SK-N-SH (cell line): ENCODE measurements around the gene HEPHL1. TPM values are rescaled to one million over a fixed set of nuclear protein-coding genes. Genes with fewer than 3 reads are reported as not detected.

Experiments
- CTCF ChIA-PET: fragments of 300-600, 350-600 bp; formaldehyde crosslinking; extraction: SDS; loops from one replicate; lab custom pipeline; 2021; lab: Yijun Ruan, JAX
- POLR2A ChIA-PET: fragments of 350-600 bp; sonication (Branson Sonifier 250); formaldehyde crosslinking; extraction: SDS; loops from one replicate; lab custom pipeline; 2020; ENCODE audit warnings: antibody characterized with exemption, inconsistent platforms; lab: Yijun Ruan, JAX
- DNase-seq: peaks from one replicate; pipeline ENCODE4 v3.0.0; 2012
- H2AFZ ChIP-seq: fragments of 200-600 bp; sonication (generic); 2 replicates; pipeline ENCODE4 v1.8.1; 2016; ENCODE audit warnings: antibody characterized with exemption, mild to moderate bottlenecking, low read depth
- H3F3A ChIP-seq: fragments of 200-600 bp; sonication (generic); replicated peaks from 2 replicates; pipeline ENCODE3; 2016; ENCODE audit warnings: antibody characterized with exemption, mild to moderate bottlenecking; ENCODE audit not compliant: insufficient read depth
- H3K27ac ChIP-seq, 2 experiments: fragments of 200-500 bp in 1 of 2; fragments of 200-600 bp in 1 of 2; sonication (Bioruptor generic) in 1 of 2; sonication (generic), shearing (Covaris generic) in 1 of 2; 2 replicates each; pipeline versions ENCODE4 v1.5.1 to v1.6.1; 2014 to 2016; ENCODE audit warnings: low read depth in 2 of 2, inconsistent platforms in 1 of 2, low read length in 1 of 2, mild to moderate bottlenecking in 1 of 2, mixed read lengths in 1 of 2
- H3K27me3 ChIP-seq: fragments of 200-600 bp; sonication (generic), shearing (Covaris generic); 2 replicates; pipeline ENCODE4 v1.6.1; 2016; ENCODE audit warnings: mixed run types; ENCODE audit not compliant: insufficient read depth
- H3K36me3 ChIP-seq, 2 experiments: fragments of 200-500 bp in 1 of 2; fragments of 200-600 bp in 1 of 2; sonication (Bioruptor generic) in 1 of 2; sonication (generic) in 1 of 2; replicated peaks in 1 of 2; 2 replicates each; pipeline versions ENCODE3 to v1.5.1; 2014 to 2016; ENCODE audit warnings: low read length in 1 of 2, mild to moderate bottlenecking in 1 of 2; ENCODE audit not compliant: insufficient read depth in 2 of 2, control insufficient read depth in 1 of 2
- H3K4me1 ChIP-seq, 2 experiments: fragments of 200-500 bp in 1 of 2; fragments of 200-600 bp in 1 of 2; sonication (Bioruptor generic) in 1 of 2; sonication (generic), shearing (Covaris generic) in 1 of 2; 2 replicates each; pipeline versions ENCODE4 v1.5.1 to v1.6.1; 2014 to 2016; ENCODE audit warnings: low read depth in 1 of 2, low read length in 1 of 2, mixed run types in 1 of 2; ENCODE audit not compliant: insufficient read depth in 2 of 2, control insufficient read depth in 1 of 2
- H3K4me2 ChIP-seq: fragments of 200-600 bp; sonication (generic), shearing (Covaris generic); 2 replicates; pipeline ENCODE4 v1.6.1; 2017; ENCODE audit warnings: mixed run types
- H3K4me3 ChIP-seq, 2 experiments: fragments of 200-500 bp in 1 of 2; fragments of 200-600 bp in 1 of 2; sonication (Bioruptor generic) in 1 of 2; sonication (generic), shearing (Covaris generic) in 1 of 2; 2 replicates each; pipeline versions ENCODE4 v1.5.1 to v1.8.1; 2014 to 2016; ENCODE audit warnings: low read depth in 2 of 2, inconsistent platforms in 1 of 2, low read length in 1 of 2, mild to moderate bottlenecking in 1 of 2, mixed read lengths in 1 of 2, moderate library complexity in 1 of 2
- H3K79me2 ChIP-seq: fragments of 200-600 bp; sonication (generic); 2 replicates; pipeline ENCODE4 v1.8.1; 2017; ENCODE audit warnings: mild to moderate bottlenecking; ENCODE audit not compliant: insufficient read depth
- H3K9ac ChIP-seq: fragments of 200-600 bp; sonication (generic); 2 replicates; pipeline ENCODE4 v1.6.1; 2017; ENCODE audit warnings: mixed run types
- H3K9me2 ChIP-seq: fragments of 200-600 bp; sonication (generic); 2 replicates; pipeline ENCODE4 v1.6.1; 2017; ENCODE audit warnings: mixed run types
- H3K9me3 ChIP-seq: fragments of 200-600 bp; sonication (generic); 2 replicates; pipeline ENCODE4 v1.6.1; 2017; ENCODE audit warnings: mixed run types, mild to moderate bottlenecking, moderate library complexity
- H4K20me1 ChIP-seq: fragments of 200-600 bp; sonication (generic); 2 replicates; pipeline ENCODE4 v1.6.1; 2017; ENCODE audit warnings: mild to moderate bottlenecking, mixed run types; ENCODE audit not compliant: insufficient read depth
- CHD2 ChIP-seq: fragments of 150-350 bp; IDR thresholded peaks from 2 replicates; pipeline ENCODE4 v1.6.1; 2018; ENCODE audit warnings: low read length; ENCODE audit not compliant: partially characterized antibody
- CTCF ChIP-seq: fragments of 200-600 bp; sonication (generic); IDR thresholded peaks from 2 replicates; pipeline ENCODE4 v1.6.1; 2017; ENCODE audit warnings: antibody characterized with exemption, mild to moderate bottlenecking, moderate library complexity
- ELF1 ChIP-seq: IDR thresholded peaks from 2 replicates; pipeline ENCODE4 v1.4.0; 2012
- EZH2phosphoT487 ChIP-seq: fragments of 200-600 bp; sonication (generic); IDR thresholded peaks from 2 replicates; pipeline ENCODE4 v1.6.1; 2017; ENCODE audit warnings: low read depth, mixed run types, mild to moderate bottlenecking, antibody characterized with exemption, moderate library complexity, borderline replicate concordance
- FOXJ3 ChIP-seq: sonication (generic); formaldehyde crosslinking; IDR thresholded peaks from 2 replicates; pipeline ENCODE4 v1.5.1; 2020; ENCODE audit warnings: mild to moderate bottlenecking, missing genetic modification reagents
- JUND ChIP-seq: IDR thresholded peaks from 2 replicates; pipeline ENCODE4 v1.4.0; 2012
- MEF2A ChIP-seq: IDR thresholded peaks from 2 replicates; pipeline ENCODE4 v1.4.0; 2012; ENCODE audit warnings: low read depth, borderline replicate concordance
- NFIC ChIP-seq: IDR thresholded peaks from 2 replicates; pipeline ENCODE4 v1.4.0; 2012; ENCODE audit warnings: borderline replicate concordance
- POLR2AphosphoS5 ChIP-seq: IDR thresholded peaks from 2 replicates; pipeline ENCODE4 v1.6.1; 2012; ENCODE audit warnings: low read depth, low read length
- RAD21 ChIP-seq: IDR thresholded peaks from 2 replicates; pipeline ENCODE4 v1.6.1; 2012; ENCODE audit warnings: mild to moderate bottlenecking, low read length
- RCOR1 ChIP-seq: fragments of 150-350 bp; IDR thresholded peaks from 2 replicates; pipeline ENCODE4 v1.6.1; 2017; ENCODE audit warnings: antibody characterized with exemption, low read length
- RFX5 ChIP-seq: IDR thresholded peaks from 2 replicates; pipeline ENCODE4 v1.6.1; 2012; ENCODE audit warnings: mild to moderate bottlenecking, improper control_type of control experiment, low read length
- SMC3 ChIP-seq: IDR thresholded peaks from 2 replicates; pipeline ENCODE4 v1.6.1; 2012; ENCODE audit warnings: low read depth, low read length, improper control_type of control experiment
- TCF12 ChIP-seq: IDR thresholded peaks from 2 replicates; pipeline ENCODE4 v1.4.0; 2012
- TEAD4 ChIP-seq: IDR thresholded peaks from 2 replicates; pipeline ENCODE4 v1.4.0; 2012; ENCODE audit warnings: mild to moderate bottlenecking, borderline replicate concordance; ENCODE audit not compliant: insufficient read depth
- USF1 ChIP-seq: IDR thresholded peaks from 2 replicates; pipeline ENCODE4 v1.4.0; 2012; ENCODE audit warnings: low read depth, borderline replicate concordance
- USF2 ChIP-seq: fragments of 150-350 bp; IDR thresholded peaks from 2 replicates; pipeline ENCODE4 v1.6.1; 2017; ENCODE audit warnings: antibody characterized with exemption, low read length, low read depth, borderline replicate concordance
- ZBTB33 ChIP-seq: IDR thresholded peaks from 2 replicates; pipeline ENCODE4 v1.4.0; 2012; ENCODE audit warnings: low read depth, borderline replicate concordance
- WGBS: methylation state at CpG from one replicate; pipeline ENCODE4 v1.1.6; 2017; ENCODE audit warnings: low lambda C conversion rate; 5-methylcytosine and 5-hydroxymethylcytosine counted together
- polyA plus RNA-seq, 3 experiments: library from polyadenylated mRNA; depleted of rRNA; stranded (reverse); fragments of >200 nt; gene quantifications; 2 replicates each; pipeline ENCODE4 v1.2.3, GENCODE V29; 2012

Gene HEPHL1
- polyA plus RNA-seq, 1 of the 3 experiments (the other 2 are of a cell fraction): not detected

GRCh38 chr11:94100253-94100652 is 79.1 kb downstream of the HEPHL1 start:
- no peaks in the 10 kb centered on the region for H3K79me2 ChIP-seq

GRCh38 chr11:94103471-94103870 is 82.3 kb downstream of the HEPHL1 start:
- CTCF ChIA-PET: no interaction called here
- Histone ChIP-seq H3K36me3 (no peaks in the 10 kb centered on the region), H3K9ac (no peak overlapping the region), H2AFZ (no peak overlapping the region), H3K9me3 (no peaks in the 10 kb centered on the region), H3K4me3 (no peak overlapping the region)
- no peak for DNase-seq
- TF ChIP-seq TCF12: no peak
- TF ChIP-seq CHD2: no peak
- TF ChIP-seq, all 33 proteins: peak for 0
- no peak overlapping the region for H3K4me2 ChIP-seq
- WGBS: 11% methylated on average over 1 of the region's 1 CpG
- no peaks in the 10 kb centered on the region for H3K27me3 ChIP-seq
- no peak overlapping the region for H3K27ac ChIP-seq
- H3K79me2 ChIP-seq: no peaks in the 10 kb centered on the region
- H3F3A ChIP-seq: no peaks in the 10 kb centered on the region
- H4K20me1 ChIP-seq: no peaks in the 10 kb centered on the region
- no peaks in the 10 kb centered on the region for H3K4me1 ChIP-seq
- POLR2A ChIA-PET: no interaction called here
- H3K9me2 ChIP-seq: no peaks in the 10 kb centered on the region

More at GRCh38 chr11:94100253-94100652, 79.1 kb downstream of the HEPHL1 start:
- no peak overlapping the region for H2AFZ ChIP-seq
- H3K9ac ChIP-seq: no peak overlapping the region
- H3K27ac ChIP-seq: no peak overlapping the region
- no peak overlapping the region for H3K4me3 ChIP-seq
- H3K9me2 ChIP-seq: no peaks in the 10 kb centered on the region
- TF ChIP-seq SMC3 (no peak), JUND (no peak), FOXJ3 (CRISPR knock-in tag) (no peak), RCOR1 (no peak), ELF1 (no peak), RFX5 (no peak), EZH2phosphoT487 (no peak), ZBTB33 (no peak), POLR2AphosphoS5 (no peak)
- CTCF ChIA-PET: no interaction called here
- H3K27me3 ChIP-seq: no peaks in the 10 kb centered on the region
- H3K36me3 ChIP-seq: no peaks in the 10 kb centered on the region
- no peak for DNase-seq
- no peaks in the 10 kb centered on the region for H4K20me1 ChIP-seq
- no peaks in the 10 kb centered on the region for H3K9me3 ChIP-seq
- H3K4me2 ChIP-seq: no peak overlapping the region
- H3K4me1 ChIP-seq: no peaks in the 10 kb centered on the region
- no peaks in the 10 kb centered on the region for H3F3A ChIP-seq
- POLR2A ChIA-PET: no interaction called here

- Histone ChIP-seq H2AFZ (no peak overlapping the region), H3K4me1 (no peaks in the 10 kb centered on the region), H3K36me3 (no peaks in the 10 kb centered on the region), H3K79me2 (no peaks in the 10 kb centered on the region), H3K27ac (no peak overlapping the region), H3K27me3 (no peaks in the 10 kb centered on the region), H3K4me3 (no peak overlapping the region), H3K9ac (no peak overlapping the region), H3K9me3 (no peaks in the 10 kb centered on the region), H4K20me1 (no peaks in the 10 kb centered on the region), H3K9me2 (no peaks in the 10 kb centered on the region), H3K4me2 (no peak overlapping the region), H3F3A (no peaks in the 10 kb centered on the region)
- no peak for DNase-seq
- ChIA-PET CTCF (no interaction called here), POLR2A (no interaction called here)
- no peak for TF ChIP-seq JUND
- TF ChIP-seq EZH2phosphoT487: no peak
- no peak for TF ChIP-seq TEAD4
- no peak for TF ChIP-seq CHD2
- no peak for TF ChIP-seq MEF2A
- TF ChIP-seq CTCF: no peak
- no peak for TF ChIP-seq RAD21
- no peak for TF ChIP-seq NFIC
- TF ChIP-seq USF1: no peak
- no peak for TF ChIP-seq SMC3
- no peak for TF ChIP-seq USF2
These were observed 83.6 kb downstream of the HEPHL1 start for GRCh38 chr11:94104734-94105133.
